Hypothalamus (tissue), 51 donors: ENCODE measurements around the gene RNF217.
"Not testable (repeated sequence)": the region's sequence is repeated elsewhere in the genome, so short reads cannot be mapped to it uniquely, and the experiment has no call there.

Experiments used
- DNase-seq, 51 donors: peaks; one replicate each; lab custom pipeline; 2025; lab: John Stamatoyannopoulos, UW

RNF217 gene

DNA sequence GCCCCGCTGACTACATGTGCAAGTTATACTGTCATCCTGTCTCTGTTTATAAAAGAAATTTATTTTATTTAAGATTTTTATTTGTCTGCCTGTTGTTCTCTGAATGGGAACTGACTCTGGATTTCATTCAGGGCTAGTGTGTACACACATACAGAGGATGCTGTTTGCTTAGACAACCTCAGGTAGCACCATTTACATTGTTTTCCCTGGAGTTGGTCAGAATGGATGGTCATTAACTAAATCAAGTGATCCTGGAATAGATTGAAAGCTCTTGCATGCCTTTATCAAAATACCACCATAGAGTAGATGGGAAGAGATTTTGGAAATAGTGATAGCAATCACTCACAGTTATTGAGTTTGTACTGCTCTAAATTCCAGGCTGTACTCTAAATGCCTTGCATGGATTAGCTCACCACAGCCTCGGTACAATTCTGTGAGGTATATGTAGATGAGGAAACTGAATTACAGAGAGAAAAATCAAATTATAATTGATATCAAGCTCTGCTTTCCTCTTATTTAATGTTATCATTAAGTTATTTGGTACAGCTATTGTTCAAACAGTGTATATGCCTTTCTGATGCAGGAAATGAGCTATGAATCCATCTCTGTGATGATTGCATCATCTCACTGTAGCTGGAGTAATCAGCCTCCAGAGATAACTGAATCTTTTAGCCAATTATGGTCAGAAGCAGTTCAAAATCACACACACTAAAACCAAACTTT lies 51.9 kb downstream of the RNF217 start:
- no peak for DNase-seq

DNA sequence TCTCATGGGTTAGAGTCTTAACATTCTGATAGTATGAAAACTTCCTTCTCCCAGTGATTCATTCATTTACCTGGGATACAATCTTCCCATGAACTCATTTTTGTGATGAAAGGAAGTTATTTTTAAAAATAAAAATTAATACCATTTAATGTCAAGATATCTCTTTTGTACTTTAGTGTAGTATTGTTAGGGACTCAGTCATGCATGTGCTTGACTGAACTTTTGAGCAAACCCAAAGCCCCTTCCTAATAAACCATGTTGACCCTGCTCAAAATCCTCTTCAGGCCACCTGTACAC lies 52.4 kb downstream of the RNF217 start:
- no peak for DNase-seq

DNA sequence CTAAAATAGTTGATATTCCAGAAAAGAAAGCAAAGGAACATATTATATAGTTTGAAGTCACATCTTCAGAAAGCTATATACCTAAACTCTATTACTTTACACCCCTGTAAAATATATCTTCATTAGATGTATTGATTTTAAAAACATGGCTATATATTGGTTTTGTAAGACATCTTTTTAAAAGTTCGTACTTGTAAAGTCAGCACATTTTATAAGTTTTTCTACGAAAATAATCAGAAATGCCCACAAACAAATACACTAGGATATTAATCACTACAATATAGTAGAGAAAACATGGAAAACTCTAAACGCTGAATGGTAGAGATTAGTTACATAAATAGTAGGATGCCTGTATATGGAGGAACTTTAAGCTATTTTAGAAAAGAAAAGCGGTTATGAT lies 52.9 kb downstream of the RNF217 start:
- no peak for DNase-seq

DNA sequence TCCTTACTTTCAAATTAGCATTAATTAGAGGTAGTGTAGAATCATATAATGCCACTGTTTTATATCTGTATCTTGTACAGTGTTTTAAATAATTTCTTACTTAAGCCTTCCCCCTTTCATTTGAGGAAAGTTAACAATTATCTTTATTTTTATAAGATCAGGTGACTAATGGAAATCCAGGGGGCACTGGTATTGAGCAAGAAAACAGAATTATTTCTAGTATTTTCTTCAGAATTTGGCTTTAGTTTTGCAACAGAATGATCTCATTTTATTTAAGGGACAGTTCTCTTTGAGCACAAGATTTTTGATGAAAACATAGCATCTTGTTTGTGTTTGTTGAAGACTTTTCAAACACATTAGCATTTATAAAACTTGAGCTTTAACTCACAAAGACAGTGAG lies 55.9 kb downstream of the RNF217 start:
- DNase-seq, result no peak

DNA sequence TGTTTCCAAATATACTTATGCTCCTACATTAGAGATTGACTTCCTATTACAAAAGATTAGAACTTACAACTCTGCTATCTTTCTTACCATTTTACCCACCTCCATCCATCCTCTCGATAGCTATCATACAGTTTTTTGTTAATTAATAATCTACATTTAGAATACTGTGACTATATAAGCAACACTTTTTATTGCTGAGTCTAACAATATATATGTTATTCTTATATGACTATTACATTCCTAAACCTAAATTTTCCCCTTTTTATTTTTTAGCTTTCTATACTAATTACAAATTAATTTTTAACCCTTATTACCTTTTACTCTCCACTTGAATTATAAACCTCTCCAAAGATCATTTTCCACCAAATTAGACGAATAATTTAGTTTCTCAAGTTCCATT lies 57.0 kb downstream of the RNF217 start:
- no peak for DNase-seq

DNA sequence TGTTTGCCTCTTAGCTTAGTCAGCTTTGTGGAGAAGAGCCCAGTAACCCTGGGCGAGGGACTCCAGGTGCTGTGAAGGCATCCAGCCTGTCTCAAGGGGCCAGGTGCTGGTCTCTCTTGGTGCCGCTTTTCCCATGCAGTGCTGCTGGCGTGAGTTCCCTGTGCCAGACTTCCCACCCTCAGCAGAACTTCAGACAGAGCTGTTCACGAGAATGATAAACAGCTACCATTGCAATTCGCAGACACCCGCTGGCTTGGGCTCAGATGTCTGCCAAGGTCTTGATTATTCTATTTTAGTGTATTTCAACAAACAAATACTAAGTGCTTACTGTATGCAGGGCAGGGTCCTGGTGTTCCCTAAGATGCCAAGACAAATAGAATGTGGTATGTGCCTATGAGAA lies 57.7 kb downstream of the RNF217 start:
- DNase-seq, result peak in 1 of 51 donors; percentile 11

DNA sequence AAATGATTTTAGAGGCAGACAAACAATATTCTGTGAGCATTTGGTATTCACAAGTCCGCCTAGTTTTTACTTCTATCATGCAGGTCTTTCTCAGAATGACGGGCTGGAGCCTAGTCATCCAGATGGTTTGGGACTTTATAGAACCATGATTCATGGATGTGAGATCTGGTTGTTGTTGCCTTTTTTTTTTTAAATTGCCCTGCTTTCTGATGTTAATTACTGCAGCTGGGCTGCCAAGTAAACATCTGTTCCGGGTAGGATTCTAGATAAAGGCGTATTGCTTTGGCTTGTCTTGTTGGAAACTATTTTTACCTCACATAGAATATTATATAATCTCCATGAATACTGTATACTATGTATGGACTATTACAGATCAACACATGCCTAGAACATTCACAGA lies 58.1 kb downstream of the RNF217 start:
- DNase-seq, result no peak

DNA sequence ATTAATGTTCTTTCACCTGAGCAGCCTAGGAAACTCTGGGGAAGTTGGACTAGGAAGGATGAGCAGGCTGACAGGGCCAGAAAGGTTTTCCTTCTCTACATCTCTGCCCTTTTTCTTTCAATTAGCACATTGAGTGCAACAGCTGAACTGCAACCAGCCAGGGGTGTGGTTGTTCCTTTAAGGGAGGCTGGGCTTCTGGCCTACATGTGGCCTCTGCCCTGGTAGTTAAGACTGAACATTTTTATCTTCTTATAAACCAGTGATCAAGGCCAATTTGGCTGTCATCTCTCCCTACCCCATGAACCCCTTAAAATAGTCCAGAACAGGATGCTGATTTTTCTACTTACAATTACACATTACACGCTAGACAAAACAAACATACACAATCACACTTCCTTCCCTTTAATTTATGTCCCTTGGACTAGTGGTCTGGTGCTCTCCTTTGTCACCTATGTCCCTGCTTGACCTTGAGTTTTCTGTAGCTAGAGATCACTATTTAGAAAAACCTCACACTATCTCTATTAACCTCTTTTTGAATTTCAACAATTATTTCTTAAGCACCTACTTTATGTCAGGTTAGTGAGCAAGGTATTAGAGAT lies 60.3 kb downstream of the RNF217 start:
- DNase-seq, result no peak

DNA sequence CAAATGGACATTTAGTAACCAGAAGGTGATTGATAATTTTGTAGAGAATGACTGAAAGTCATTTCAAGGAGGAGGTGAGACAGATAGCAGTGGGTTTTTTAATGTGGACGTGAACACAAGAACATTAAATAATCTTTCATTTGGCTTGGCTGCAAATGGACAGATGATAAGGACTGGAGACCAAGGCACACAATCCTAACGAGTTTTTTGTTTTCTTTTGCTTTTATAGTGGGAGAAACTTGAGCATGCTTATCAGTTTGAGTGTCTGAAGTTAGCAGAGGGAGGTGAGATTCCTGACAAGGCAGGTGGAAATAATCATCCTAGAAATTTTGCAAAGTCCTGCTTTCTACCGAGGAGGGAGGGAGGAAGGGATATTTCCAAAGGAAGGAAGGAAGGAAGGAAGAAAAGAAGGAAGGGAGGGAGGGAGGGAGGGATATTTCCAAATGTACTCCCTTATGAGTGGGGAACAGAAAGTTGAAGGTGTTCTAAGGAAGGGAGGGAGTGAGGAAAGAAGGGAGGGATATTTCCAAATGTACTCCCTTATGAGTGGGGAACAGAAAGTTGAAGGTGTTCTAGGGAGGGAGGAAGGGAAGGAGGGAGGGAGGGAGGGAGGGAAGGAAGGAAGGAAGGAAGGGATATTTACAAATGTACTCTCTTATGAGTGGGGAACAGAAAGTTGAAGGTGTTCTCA lies 63.1 kb downstream of the RNF217 start:
- no peak for DNase-seq

DNA sequence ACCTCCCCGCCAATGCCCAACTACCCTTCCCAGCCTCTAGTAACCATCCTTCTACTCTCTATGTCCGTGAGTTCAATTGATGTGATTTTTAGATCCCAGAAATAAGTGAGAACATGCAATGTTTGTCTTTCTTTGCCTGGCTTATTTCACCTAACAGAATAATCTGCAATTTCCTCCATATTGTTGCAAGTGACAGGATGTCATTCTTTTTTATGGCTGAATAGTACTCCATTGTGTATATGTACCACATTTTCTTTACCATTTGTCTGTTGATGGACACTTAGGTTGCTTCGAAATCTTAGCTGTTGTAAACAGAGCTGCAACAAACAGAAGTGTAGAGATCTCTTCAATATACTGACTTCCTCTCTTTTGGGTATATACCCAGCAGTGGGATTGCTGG lies 65.0 kb downstream of the RNF217 start:
- no peak for DNase-seq

DNA sequence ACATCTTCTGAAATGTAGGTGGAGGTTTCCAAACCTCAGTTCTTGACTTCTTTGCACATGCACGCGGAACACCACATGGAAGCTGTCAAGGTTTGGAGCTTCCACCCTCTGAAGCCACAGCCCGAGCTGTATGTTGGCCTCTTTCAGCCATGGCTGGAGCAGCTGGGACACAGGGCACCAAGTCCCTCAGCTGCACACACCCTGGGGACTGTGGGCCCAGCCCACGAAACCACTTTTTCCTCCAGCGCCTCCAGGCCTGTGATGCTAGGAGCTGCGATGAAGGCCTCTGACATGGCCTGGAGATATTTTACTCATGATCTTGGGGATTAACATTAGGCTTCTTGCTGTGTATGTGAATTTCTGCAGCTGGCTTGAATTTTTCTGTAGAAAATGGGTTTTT lies 68.7 kb downstream of the RNF217 start:
- DNase-seq, result no peak

DNA sequence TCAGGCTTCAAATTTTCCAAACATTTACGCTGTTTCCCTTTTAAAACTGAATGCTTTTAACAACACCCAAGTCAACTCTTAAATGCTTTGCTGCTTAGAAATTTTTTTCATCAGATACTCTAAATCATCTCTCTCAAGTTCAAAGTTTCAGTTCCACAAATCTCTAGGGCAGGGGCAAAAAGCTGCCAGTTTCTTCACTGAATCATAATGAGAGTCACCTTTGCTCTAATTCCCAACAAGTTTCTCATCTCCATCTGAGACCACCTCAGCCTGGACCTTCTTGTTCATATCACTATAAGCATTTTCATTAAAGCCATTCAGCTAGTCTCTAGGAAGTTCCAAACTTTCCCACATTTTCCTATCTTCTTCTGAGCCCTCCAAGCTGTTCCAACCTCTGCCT lies 69.1 kb downstream of the RNF217 start:
- DNase-seq, result no peak

DNA sequence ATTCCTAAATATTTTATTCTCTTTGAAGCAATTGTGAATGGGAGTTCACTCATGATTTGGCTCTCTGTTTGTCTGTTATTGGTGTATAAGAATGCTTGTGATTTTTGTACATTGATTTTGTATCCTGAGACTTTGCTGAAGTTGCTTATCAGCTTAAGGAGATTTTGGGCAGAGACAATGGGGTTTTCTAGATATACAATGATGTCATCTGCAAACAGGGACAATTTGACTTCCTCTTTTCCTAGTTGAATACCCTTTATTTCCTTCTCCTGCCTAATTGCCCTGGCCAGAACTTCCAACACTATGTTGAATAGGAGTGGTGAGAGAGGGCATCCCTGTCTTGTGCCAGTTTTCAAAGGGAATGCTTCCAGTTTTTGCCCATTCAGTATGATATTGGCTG lies 72.7 kb downstream of the RNF217 start:
- DNase-seq, result not testable (repeated sequence)

DNA sequence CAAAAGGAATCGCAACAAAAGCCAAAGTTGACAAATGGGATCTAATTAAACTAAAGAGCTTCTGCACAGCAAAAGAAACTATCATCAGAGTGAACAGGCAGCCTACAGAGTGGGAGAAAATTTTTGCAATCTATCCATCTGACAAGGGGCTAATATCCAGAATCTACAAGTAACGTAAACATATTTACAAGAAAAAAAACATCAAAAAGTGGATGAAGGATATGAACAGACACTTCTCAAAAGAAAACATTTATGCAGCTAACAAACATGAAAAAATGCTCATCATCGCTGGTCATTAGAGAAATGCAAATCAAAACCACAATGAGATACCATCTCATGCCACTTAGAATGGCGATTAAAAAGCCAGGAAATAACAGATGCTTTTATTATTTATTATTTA lies 74.2 kb downstream of the RNF217 start:
- DNase-seq, result not testable (repeated sequence)

DNA sequence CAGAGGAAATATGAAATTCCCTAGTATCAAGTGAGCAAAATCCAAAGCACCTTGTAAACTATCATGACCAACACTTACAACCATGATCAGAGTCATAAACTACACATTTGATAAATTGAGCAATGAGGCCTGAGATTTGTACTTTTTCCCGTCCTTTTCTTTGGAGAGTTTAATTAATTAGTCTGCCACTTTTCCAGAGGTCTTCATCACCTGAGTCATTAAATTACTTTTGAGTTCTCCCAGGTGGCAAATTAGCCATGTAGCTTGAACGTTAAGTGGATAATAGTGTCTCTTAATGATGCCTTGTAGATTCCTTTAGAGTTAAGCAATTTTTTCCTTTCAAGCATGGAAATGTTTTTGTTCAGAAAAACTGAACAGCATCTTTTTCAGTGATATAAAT lies 75.6 kb downstream of the RNF217 start:
- no peak for DNase-seq

DNA sequence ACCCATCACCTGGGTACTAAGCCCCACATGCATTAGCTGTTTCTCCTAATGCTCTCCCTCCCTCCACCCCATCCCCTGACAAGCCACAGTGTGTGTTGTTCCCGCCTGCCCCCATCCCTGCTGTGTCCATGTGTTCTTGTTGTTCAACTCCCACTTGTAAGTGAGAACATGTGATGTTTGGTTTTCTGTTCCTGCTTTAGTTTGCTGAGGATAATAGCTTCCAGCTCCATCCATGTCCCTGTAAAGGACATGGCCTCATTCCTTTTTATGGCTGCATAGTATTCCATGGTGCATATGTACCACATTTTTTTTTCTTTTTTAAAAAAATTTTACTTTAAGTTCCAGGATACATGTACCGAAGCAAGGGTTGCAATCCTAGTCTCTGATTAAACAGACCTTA lies 76.7 kb downstream of the RNF217 start:
- no peak for DNase-seq

DNA sequence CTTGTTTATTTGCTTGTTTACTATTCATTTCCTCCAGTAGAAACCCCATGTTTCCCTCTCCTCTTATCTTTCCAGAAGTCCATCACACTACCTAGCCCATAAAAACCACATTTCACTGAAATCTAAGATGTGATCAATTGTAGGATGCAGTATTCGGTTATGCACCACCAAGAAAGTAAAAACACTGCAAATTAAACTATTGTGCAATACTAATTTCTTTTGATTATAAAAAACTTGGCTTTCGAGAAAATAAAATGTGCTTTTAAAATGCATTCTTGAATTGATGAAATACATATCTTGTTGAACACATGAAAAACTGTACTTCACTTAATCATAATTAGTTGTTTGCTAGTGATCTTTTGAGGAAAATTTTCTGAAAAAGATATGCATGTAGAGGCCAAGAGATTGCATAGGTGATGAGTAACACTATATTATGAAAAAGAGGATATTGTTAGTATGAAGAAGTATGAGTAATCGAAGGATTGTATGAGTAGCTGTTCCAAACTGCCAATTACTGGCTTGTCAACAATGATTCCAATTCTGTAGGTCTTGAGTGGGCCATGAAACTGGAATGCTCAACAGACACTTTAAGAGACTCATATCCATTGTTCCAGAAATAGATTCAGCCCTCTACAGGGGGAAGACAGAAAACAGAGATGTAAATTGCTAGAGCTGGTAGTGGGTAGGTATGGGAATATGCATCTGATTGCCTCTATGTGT lies 79.7 kb downstream of the RNF217 start:
- no peak for DNase-seq

DNA sequence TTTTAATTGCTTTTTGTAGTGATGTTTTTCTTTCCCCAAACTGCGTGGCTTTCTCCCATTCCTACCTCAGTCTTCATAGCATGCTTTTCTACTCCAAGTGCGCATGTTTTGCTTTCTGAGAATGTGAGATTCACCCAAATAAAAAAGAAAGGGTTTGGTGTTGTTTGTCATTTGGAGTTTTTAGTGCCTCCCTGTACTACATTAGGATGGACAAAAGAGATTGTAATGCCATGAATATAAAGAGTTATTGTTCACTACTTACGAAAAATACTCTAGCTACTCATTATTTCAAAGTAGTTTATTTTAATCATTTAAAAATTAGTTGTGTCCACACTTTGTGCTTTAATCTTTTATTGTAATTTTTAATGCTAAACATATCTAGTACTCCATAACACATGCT lies 81.8 kb downstream of the RNF217 start:
- no peak for DNase-seq

DNA sequence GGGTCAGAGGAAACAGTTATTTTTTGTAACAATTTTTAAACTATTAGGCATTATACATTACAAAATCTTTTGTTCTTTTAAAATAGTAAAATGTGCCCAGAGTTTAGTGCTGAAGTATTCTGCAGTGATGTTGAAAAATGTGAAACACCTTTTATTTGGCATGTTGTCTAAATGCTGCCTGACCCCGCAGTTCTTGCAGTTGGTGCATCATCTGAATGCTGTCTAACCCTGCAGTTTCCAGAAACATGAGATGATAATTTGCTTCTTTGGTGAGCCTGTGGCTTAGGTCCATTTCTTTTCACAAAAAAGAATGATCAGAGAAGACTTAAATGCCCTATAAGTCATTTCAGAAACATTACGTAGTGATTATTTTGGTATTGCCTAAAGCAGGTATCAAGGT lies 82.4 kb downstream of the RNF217 start:
- no peak for DNase-seq

DNA sequence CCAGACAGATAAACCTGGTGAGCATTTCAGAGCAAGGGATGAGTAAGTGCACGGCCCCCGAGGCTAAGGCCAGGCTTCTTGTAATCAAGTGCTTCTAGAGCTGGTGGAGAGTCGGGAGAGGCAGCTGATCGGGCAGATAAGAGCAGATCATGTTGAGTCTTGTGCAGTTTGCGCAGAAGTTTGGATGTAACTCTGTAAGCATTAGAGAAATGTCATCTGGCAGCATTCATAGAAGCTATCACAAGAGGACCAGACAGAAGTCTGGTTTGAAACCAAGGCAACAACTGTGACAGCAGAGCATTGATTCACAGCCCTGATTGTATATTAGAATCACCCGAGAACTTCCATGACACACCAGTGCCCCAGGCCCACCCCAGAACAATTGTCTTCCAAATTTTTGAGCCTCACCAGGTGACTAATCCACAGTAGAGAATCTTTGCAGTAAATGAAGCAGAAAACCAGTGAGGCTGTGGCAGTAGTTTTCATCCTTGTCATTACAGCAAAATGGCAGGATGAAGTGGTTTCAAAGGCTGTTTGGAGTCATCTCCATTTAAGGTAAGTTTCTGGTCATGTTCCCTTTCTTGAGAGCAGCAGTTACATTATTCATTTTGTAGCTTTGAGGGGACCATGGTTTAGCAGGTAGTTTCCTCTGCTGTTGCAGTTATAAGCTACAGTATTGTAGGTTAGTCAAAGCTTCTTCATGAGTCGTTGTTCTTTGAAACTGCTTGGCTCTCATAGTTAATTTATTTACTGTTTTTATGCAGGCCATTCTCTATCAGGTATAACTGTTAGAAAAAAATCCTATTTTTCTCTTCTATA lies 84.1 kb downstream of the RNF217 start:
- DNase-seq, result peak in 1 of 51 donors; percentile 2

DNA sequence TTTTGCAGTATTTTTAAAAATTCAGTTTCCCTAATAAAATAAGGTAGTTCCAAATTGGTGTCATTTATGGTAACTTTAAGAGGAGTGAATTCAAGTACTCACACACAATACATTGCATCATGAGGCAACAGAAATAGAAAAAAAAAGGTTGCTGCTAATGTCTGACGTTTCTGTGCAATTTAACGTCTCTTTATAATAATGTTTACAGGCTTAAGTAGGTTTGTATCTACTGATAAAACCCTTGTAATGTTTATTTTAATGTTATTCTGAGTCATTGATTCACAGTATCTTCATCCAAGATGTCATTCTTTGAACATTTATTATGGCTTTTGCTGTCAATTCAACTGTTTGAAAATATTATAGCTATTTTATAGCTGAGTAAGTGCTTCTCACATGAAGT lies 86.0 kb downstream of the RNF217 start:
- DNase-seq, result no peak
